ENCODE data around the gene BBS9.

DNA sequence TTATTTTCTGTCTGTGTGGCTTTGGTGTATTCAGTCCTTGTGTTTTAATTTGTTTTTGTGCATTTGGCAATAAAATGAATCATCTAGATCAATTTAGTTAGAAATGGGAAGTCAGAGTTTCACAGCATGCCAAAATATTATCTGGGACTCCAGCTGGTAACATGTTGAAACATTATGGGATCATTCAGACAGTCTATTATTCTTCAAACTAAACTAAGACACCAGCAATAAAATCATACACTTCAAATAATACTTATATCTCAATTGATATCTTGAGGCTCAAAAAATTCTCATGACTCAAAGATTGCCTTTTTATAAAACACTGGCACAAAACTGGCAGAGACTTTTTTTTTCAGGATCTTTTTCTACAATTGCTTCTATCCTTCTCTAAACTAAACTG is 14.4 kb upstream of the BBS9 start:
- TF ChIP-seq, protein P1, sequence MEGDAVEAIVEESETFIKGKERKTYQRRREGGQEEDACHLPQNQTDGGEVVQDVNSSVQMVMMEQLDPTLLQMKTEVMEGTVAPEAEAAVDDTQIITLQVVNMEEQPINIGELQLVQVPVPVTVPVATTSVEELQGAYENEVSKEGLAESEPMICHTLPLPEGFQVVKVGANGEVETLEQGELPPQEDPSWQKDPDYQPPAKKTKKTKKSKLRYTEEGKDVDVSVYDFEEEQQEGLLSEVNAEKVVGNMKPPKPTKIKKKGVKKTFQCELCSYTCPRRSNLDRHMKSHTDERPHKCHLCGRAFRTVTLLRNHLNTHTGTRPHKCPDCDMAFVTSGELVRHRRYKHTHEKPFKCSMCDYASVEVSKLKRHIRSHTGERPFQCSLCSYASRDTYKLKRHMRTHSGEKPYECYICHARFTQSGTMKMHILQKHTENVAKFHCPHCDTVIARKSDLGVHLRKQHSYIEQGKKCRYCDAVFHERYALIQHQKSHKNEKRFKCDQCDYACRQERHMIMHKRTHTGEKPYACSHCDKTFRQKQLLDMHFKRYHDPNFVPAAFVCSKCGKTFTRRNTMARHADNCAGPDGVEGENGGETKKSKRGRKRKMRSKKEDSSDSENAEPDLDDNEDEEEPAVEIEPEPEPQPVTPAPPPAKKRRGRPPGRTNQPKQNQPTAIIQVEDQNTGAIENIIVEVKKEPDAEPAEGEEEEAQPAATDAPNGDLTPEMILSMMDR (IDR thresholded peaks at IDR 0.05; ENCODE audit: low read length): no peak
- TF ChIP-seq EZH2phosphoT487 (IDR thresholded peaks at IDR 0.05; ENCODE audit: low read length) (no peak), EZH2 (optimal IDR thresholded peaks at IDR 0.05; ENCODE audit: low read depth, low read length) (no peak)
